Activated CD4-positive, alpha-beta T cell treated with anti-CD3 and anti-CD28 coated beads, Interleukin-2, amount 50 U/mL, for 1 hour (primary cell): Measurements from ENCODE around the gene EDEM2.
"Not testable (repeated sequence)": the region's sequence is repeated elsewhere in the genome, so short reads cannot be mapped to it uniquely, and the experiment has no call there.

ENCODE experiments used
- DNase-seq: peaks from one replicate; pipeline ENCODE4 v3.0.0-alpha.2; 2020

EDEM2 gene

GRCh38 chr20:35085477-35086225 is 61.5 kb downstream of the EDEM2 start:
- DNase-seq = no peak

- no peak for DNase-seq
Observed at GRCh38 chr20:35084998-35085397, 62.1 kb downstream of the EDEM2 start.

GRCh38 chr20:35080348-35080642 is 66.8 kb downstream of the EDEM2 start:
- DNase-seq = not testable (repeated sequence)

GRCh38 chr20:35079472-35080347 is 67.4 kb downstream of the EDEM2 start:
- DNase-seq = no peak

- no peak for DNase-seq
Observed at GRCh38 chr20:35077872-35078271, 69.3 kb downstream of the EDEM2 start.

GRCh38 chr20:35077341-35077740 is 69.8 kb downstream of the EDEM2 start:
- DNase-seq = no peak

GRCh38 chr20:35071436-35072153 is 75.5 kb downstream of the EDEM2 start:
- DNase-seq = not testable (repeated sequence)

- no peak for DNase-seq
Observed at GRCh38 chr20:35066194-35066593, 80.9 kb downstream of the EDEM2 start.
